ENCODE data around the gene CD8A. TPM values are rescaled to one million over a fixed set of nuclear protein-coding genes. Genes with fewer than 3 reads are reported as not detected.

Gene CD8A
- total and polyA plus RNA-seq, 10 of the 15 experiments (the other 5 are each of a cell fraction or from before 2014, with no cell fraction given) = 0.15 to 0.43 TPM; not detected in 8

DNA sequence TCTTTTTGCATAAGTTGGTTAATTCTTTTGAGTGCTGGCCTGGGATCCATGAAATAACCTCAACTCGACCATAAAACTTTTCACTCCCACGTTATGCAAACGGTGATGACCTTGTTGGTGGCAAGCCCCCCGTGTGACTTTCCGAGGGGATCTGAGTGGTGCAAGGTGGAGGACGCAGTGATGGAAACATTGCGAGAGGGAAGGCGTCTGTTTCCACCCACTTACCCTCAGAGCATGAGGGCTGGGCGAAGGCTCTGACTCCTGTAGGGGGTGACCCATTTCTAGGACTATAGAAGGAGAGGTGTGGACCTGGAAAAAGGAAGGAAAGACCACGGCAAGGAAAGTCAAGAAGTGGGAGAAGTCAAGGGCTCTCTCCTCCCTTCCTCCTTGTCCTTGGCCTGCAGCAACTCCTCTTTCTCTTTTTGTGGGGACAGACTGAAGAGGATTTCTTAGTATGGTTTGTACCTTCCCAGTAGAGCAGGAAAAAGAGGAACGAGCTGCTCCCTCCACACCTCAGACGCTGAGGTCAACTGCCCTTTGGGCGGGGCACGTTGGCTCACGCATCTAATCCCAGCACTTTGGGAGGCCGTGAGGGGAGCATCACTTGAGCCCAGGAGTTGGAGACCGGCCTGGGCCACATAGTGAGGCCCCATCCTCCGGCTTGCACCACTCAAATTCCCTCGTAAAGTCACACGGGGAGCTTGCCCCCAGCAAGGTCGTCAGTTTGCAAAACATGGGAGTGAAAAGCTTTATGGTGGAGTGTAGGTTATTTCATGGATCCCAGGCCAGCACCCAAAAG lies 15.5 kb upstream of the CD8A start:
- H3K27me3 ChIP-seq (replicated peaks in 1 of 2; ENCODE audit: control insufficient read depth in 2 of 2, insufficient read depth in 2 of 2, low read length in 1 of 2) = peaks cover 11 to 17% of the 10 kb centered on the region in 2 experiments
- H3K9me3 ChIP-seq (replicated peaks; ENCODE audit: control insufficient read depth, insufficient read depth, low read length) = no peaks in the 10 kb centered on the region
- H3K4me2 ChIP-seq (ENCODE audit: control insufficient read depth, insufficient read depth) = no peak overlapping the region
- no peak overlapping the region for H2AFZ ChIP-seq (ENCODE audit: control insufficient read depth, low read depth, low read length)
- no peak for ATAC-seq
- RAD21 ChIA-PET (ENCODE audit: unreplicated experiment) = no interaction called here
- SMC1A ChIA-PET (ENCODE audit: uncharacterized antibody, unreplicated experiment) = interaction anchor here (1.8 to 2.3 kb wide), 2 partner anchors 22 to 42 kb away, joined by 7 to 11 read pairs; no protein-coding TSS in a partner anchor
- no peak for TF ChIP-seq ZZZ3 (IDR thresholded peaks at IDR 0.05; ENCODE audit: control insufficient read depth, insufficient read length, low read depth)
- no peak for TF ChIP-seq KLF5 (IDR thresholded peaks at IDR 0.05; ENCODE audit: partially characterized antibody)
- no peak for TF ChIP-seq TARDBP (IDR thresholded peaks at IDR 0.05; ENCODE audit: borderline replicate concordance)
- TF ChIP-seq GATAD2B (conservative IDR thresholded peaks at IDR 0.05; ENCODE audit: low read depth) = no peak
- no peak for TF ChIP-seq NR2C2 (IDR thresholded peaks at IDR 0.05; ENCODE audit: borderline replicate concordance, control insufficient read depth, insufficient read length, low read depth)
- TF ChIP-seq TCF3 (IDR thresholded peaks at IDR 0.05; ENCODE audit: borderline replicate concordance, insufficient read depth, low read depth, low read length) = no peak
- no peak for TF ChIP-seq ZNF207 (IDR thresholded peaks at IDR 0.05; ENCODE audit: borderline replicate concordance)
- no peak for TF ChIP-seq IRF4 (IDR thresholded peaks at IDR 0.05; ENCODE audit: low read depth, low read length)
- no peak for TF ChIP-seq KDM1A (IDR thresholded peaks at IDR 0.05; ENCODE audit: borderline replicate concordance)
- H3K27ac ChIP-seq (ENCODE audit: control insufficient read depth, insufficient read depth) = no peak overlapping the region
- no peaks in the 10 kb centered on the region for H3K36me3 ChIP-seq (ENCODE audit: control insufficient read depth in 2 of 2, insufficient read depth in 2 of 2, low read length in 1 of 2)
- no TSS peak for BruUV-seq (replicated peaks)
- POLR2A ChIA-PET = no interaction called here
- DNase-seq (ENCODE audit: low read depth, low spot score) = no peak
- no peak overlapping the region for H3K9ac ChIP-seq (ENCODE audit: control insufficient read depth, insufficient read depth, low read length)
- 51% methylated on average over 21 of the region's 21 CpGs for WGBS (ENCODE audit: insufficient coverage, insufficient replicate concordance, low lambda C conversion rate, missing lambda C conversion rate)
- no peak for FAIRE-seq
- in situ Hi-C loops (cut with MboI) = loop anchor here (25.0 kb wide), 1 partner anchor 406 kb away; no protein-coding TSS in a partner anchor
- H3K4me3 ChIP-seq = no peak overlapping the region
- H4K20me1 ChIP-seq (ENCODE audit: control insufficient read depth, insufficient read depth) = no peaks in the 10 kb centered on the region
- intact Hi-C loops (cut with micrococcal nuclease; ENCODE audit: unreplicated experiment) = no loop called here
- no peaks in the 10 kb centered on the region for H3K79me2 ChIP-seq (ENCODE audit: control insufficient read depth, insufficient read depth, low read length)
- CTCF ChIA-PET = interaction anchor here (1.5 kb wide), 1 partner anchor 41 kb away, joined by 11 read pairs; no protein-coding TSS in a partner anchor
- H3K4me1 ChIP-seq (ENCODE audit: control insufficient read depth, insufficient read depth, low read length) = peaks cover 5% of the 10 kb centered on the region; the same call in 1 of the 2 replicates
